GM12891 (cell line): ENCODE measurements around the gene SRGN.
"Not testable (repeated sequence)": the region's sequence is repeated elsewhere in the genome, so short reads cannot be mapped to it uniquely, and the experiment has no call there.

Experiments
- DNase-seq: peaks from one replicate; pipeline ENCODE4 v3.0.0; 2011; ENCODE audit warnings: low spot score; ENCODE audit not compliant: insufficient read length
- FAIRE-seq: peaks from 2 replicates; lab custom pipeline; 2011; peaks lifted over from hg19 to GRCh38; lab: Jason Lieb, UNC
- PAX5 ChIP-seq: IDR thresholded peaks from 2 replicates; pipeline ENCODE4 v1.6.1; 2011; ENCODE audit warnings: low read length, moderate library complexity, mild to moderate bottlenecking; ENCODE audit not compliant: insufficient read depth, severe bottlenecking
- POLR2A ChIP-seq: IDR thresholded peaks from 2 replicates; pipeline ENCODE4 v1.6.1; 2011; ENCODE audit warnings: low read depth, low read length, control low read depth
- POLR2AphosphoS5 ChIP-seq: IDR thresholded peaks from 2 replicates; pipeline ENCODE4 v1.6.1; 2011; ENCODE audit warnings: low read depth, low read length, control low read depth
- POU2F2 ChIP-seq: IDR thresholded peaks from 2 replicates; pipeline ENCODE4 v1.6.1; 2011; ENCODE audit warnings: low read depth, mild to moderate bottlenecking, control low read depth, low read length, moderate library complexity
- SPI1 ChIP-seq: IDR thresholded peaks from 2 replicates; pipeline ENCODE4 v1.6.1; 2011; ENCODE audit warnings: low read depth, low read length, control low read depth
- TAF1 ChIP-seq: IDR thresholded peaks from 2 replicates; pipeline ENCODE4 v1.6.1; 2011; ENCODE audit warnings: low read depth, low read length, control low read depth

Gene SRGN

DNA sequence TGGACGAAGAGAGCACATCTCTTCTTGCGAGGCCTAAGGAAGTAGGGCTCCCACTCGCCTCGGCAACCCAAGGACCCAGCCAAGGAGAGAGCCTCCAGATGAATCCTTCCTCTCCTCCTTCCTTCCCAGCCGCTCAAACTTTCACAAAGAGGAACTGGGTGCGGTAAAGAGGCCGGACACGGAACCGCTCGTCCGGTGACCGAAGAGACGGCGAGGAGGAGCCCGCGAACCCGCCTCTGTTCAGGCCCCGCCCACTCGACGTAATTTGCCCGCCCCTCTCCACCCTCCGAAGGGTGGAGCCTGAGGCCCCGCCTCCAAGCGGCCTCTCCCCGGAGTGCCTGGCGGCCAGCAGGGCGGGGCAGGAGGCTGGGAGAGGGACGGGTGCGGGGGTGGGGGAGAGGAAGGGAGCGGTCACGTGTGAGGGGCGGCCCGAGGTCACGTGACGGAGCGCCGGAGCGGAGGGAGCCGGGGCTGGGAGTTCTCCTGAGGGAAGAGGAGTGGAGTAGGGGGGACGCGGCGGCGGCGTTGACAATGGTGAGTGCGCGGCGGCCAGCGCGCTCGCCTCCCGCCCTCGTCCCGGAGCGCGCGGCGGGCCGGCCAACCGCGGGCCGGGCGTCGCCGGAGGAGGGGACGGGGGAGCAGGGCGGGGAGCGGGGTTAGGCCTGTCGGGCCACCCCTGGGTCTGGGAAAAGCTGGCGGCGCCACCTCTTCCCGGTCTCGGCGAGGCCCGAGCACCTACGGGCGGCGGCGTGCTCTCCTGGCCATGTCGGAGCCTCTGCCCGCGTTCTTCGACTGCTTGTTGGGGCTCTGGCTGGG is 36.1 kb downstream of the SRGN start, which contains the start of gene VPS26A:
Gene VPS26A (plus strand): TSS at position 432 of the 816 bp plus-strand sequence. CDS start 100 bp downstream, at position 532.
- TF ChIP-seq SPI1 (peak; percentile 86), TAF1 (0 out of 2 replicates have a peak, but pooled peaks have one; percentile 25), PAX5 (no peak), POLR2AphosphoS5 (peak; percentile 82; the same call in 1 of the 2 replicates), POU2F2 (no peak; the same call in 1 of the 2 replicates), POLR2A (peak; percentile 82)
- peak; percentile 98 for FAIRE-seq

GRCh38 chr10:69124563-69125268 is 36.8 kb downstream of the SRGN start:
- TF ChIP-seq POLR2A (no peak), POLR2AphosphoS5 (no peak), POU2F2 (no peak)
- FAIRE-seq, result peak; percentile 71
- DNase-seq, result peak; percentile 12

More for the DNA sequence above, 36.1 kb downstream of the SRGN start, which contains the start of gene VPS26A:
- DNase-seq, result peak; percentile 90

DNA sequence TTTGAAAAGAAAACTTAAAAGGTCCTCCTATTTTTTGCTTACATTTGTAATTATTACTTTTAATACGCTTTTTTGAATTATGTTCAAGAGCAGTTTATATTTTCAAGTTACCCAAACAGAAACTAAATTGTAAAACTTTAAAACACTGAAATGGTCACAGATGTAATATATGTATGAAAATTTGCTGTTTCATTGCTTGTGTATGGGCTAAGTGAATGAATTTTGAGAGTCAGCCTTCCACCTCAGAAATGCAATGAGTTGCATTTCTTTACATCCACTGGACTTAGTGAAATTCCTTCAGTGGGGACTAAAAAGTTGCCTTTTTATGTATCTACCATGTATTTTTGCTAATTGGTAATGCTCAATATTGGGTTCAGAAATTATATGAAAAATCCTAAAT is 37.7 kb downstream of the SRGN start:
- no peak for FAIRE-seq
- DNase-seq, result no peak

DNA sequence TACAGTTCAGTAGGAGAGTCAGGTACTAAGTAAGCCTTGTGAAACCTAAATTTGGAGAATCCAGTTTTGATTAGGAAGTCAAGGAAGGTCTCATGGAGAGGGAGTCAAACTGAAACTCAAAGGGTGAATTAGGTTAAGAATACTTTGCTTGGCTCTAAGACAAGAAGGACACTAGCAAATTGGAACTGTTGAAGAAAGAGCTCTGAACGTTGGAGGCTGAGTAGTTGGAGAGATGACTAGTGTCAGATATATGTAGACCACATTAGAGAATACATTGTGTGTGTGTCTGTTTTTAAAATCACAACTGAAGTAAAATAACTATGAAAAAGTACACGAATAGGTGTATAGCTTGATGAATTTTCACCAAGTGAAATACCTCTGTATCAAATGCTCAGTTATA is 42.3 kb downstream of the SRGN start:
- FAIRE-seq (no peak), DNase-seq (no peak)
- no peak for TF ChIP-seq POLR2AphosphoS5
- TF ChIP-seq SPI1, result no peak
- no peak for TF ChIP-seq POU2F2
- TF ChIP-seq TAF1, result no peak
- TF ChIP-seq PAX5, result no peak
- no peak for TF ChIP-seq POLR2A

More for the DNA sequence above, 37.7 kb downstream of the SRGN start:
- no peak for TF ChIP-seq POU2F2
- no peak for TF ChIP-seq PAX5
- TF ChIP-seq TAF1, result no peak
- TF ChIP-seq POLR2AphosphoS5, result no peak
- no peak for TF ChIP-seq POLR2A
- TF ChIP-seq SPI1, result no peak

- no peak for FAIRE-seq
- TF ChIP-seq TAF1 (no peak), POLR2AphosphoS5 (no peak), PAX5 (no peak), POLR2A (no peak), SPI1 (no peak)
- no peak for DNase-seq
Measured at GRCh38 chr10:69139961-69140360, 52.1 kb downstream of the SRGN start.

- no peak for TF ChIP-seq SPI1
- no peak for TF ChIP-seq PAX5
- no peak for TF ChIP-seq TAF1
- no peak for TF ChIP-seq POLR2AphosphoS5
- no peak for TF ChIP-seq POU2F2
- no peak for TF ChIP-seq POLR2A
- FAIRE-seq (peak; percentile 23), DNase-seq (no peak)
Measured at GRCh38 chr10:69141304-69141703, 53.4 kb downstream of the SRGN start.

- not testable (repeated sequence) for FAIRE-seq
Measured at GRCh38 chr10:69142074-69142473, 54.2 kb downstream of the SRGN start.

DNA sequence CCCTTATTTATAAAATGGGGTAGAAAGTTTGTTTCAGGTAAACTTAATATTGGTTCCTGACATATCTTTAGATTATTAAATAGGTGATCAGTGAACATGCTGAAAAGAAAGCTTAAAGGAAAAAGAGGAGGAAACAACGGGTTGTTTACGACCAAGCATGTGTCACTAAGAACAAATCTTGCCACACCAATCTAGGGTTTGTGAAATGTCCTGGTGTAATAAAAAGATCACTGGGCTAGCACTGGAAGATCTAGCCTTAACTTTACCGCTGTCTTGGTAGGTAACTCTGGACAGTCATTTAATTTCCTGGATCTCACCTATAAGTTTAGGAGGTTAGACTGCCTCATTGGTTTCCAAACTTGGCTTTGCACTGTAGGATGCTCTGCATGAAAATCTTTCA is 55.1 kb downstream of the SRGN start:
- FAIRE-seq (no peak), DNase-seq (no peak)
- TF ChIP-seq POLR2AphosphoS5 (no peak), POLR2A (no peak), POU2F2 (no peak), PAX5 (no peak), SPI1 (no peak), TAF1 (no peak)

More at GRCh38 chr10:69142074-69142473, 54.2 kb downstream of the SRGN start:
- not testable (repeated sequence) for DNase-seq

DNA sequence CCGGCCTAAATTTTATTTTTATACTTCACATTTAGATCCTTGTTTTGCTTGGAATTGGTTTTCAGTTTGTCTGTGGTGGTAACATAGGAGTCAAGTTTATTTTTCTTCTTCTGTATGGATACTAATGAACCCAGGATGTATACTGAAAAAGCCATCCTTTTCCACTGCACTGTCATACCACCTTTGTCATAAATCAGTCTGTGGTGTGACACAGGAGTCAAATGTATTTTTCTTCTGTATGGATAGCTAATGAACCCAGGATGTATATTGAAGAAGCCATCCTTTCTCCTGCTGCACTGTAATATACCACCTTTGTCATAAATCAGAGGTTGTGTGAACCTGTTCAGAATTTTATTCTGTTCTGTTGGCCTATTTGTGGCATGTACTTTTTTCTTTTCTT is 57.4 kb downstream of the SRGN start:
- no peak for DNase-seq
- TF ChIP-seq TAF1, result no peak
- no peak for TF ChIP-seq SPI1
- TF ChIP-seq PAX5, result no peak
- no peak for TF ChIP-seq POU2F2
- TF ChIP-seq POLR2A, result no peak
- TF ChIP-seq POLR2AphosphoS5, result no peak
- FAIRE-seq, result no peak
